Measurements from ENCODE around the gene MPZL3.
"Not testable (repeated sequence)": the region's sequence is repeated elsewhere in the genome, so short reads cannot be mapped to it uniquely, and the experiment has no call there.

DNA sequence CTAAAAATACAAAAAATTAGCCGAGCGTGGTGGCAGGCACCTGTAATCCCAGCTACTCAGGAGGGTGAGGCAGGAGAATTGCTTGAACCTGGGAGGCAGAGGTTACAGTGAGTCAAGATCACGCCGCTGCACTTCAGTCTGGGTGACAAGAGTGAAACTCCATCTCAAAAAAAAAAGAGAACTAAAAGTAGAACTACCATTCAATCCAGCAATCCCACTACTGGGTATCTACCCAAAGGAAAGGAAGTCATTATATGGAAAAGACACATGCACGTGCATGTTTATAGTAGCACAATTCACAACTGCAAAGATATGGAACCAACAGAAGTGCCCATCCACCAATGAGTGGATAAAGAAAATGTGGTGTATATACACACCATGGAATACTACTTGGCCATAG, 68.5 kb downstream of the MPZL3 start:
- TF ChIP-seq, protein P1, sequence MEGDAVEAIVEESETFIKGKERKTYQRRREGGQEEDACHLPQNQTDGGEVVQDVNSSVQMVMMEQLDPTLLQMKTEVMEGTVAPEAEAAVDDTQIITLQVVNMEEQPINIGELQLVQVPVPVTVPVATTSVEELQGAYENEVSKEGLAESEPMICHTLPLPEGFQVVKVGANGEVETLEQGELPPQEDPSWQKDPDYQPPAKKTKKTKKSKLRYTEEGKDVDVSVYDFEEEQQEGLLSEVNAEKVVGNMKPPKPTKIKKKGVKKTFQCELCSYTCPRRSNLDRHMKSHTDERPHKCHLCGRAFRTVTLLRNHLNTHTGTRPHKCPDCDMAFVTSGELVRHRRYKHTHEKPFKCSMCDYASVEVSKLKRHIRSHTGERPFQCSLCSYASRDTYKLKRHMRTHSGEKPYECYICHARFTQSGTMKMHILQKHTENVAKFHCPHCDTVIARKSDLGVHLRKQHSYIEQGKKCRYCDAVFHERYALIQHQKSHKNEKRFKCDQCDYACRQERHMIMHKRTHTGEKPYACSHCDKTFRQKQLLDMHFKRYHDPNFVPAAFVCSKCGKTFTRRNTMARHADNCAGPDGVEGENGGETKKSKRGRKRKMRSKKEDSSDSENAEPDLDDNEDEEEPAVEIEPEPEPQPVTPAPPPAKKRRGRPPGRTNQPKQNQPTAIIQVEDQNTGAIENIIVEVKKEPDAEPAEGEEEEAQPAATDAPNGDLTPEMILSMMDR (IDR thresholded peaks at IDR 0.05): not testable (repeated sequence)
- not testable (repeated sequence) for TF ChIP-seq POLR2A (IDR thresholded peaks at IDR 0.05)
